Measurements from ENCODE around the gene REM2.

Gene REM2

DNA sequence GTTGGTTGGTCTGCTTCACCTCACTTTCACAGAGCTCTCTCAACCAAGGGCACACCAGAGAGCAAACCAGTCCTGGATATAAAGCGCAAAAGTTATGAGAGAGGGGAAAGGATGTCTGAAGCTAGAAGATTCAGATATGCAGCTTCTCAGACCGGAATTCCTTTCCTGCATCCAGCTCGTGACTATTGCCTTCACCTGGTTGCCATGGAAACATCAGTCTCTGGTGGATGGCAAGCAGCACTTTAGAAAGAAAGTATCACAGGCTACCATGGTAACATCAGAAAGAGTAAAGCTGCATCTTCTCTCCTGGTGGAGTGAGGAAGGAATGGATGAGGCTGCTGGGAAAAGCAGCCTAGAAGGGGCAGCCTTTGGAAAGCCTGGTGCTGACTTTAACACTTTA, 13.7 kb downstream of the REM2 start:
- Histone ChIP-seq H3K27ac (ENCODE audit: low read depth in 2 of 2, low read length in 2 of 2) (no peak overlapping the region), H3K27me3 (ENCODE audit: control insufficient read depth in 2 of 2, insufficient read depth in 2 of 2, low read length in 2 of 2) (no peaks in the 10 kb centered on the region)

DNA sequence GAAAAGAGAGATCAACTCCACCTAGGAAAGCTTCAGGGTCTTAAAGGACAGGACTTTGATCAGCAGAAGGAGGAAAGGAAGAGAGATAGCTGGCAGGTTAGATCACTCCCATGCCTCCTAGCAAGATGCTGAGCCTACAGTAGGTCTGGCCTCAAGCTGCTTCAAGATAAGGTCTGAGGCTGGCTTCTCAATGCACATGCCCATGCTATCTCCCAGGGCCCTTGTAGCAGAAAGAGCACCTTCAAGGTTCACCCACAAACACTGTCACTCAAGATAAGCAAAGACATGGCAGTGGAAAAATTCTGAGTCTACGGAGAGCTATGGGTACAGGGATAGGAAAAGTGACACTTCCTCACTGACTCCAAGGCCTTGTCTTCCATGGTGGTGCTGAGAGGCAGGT, 14.3 kb downstream of the REM2 start:
- H3K9ac ChIP-seq (ENCODE audit: low read depth in 1 of 2, low read length in 2 of 2): no peak overlapping the region
- no peak overlapping the region for H3K4me3 ChIP-seq (ENCODE audit: low read length in 2 of 2)
- no peaks in the 10 kb centered on the region for H3K4me1 ChIP-seq (ENCODE audit: control insufficient read depth in 2 of 2, insufficient read depth in 2 of 2, low read length in 2 of 2)
- no peak overlapping the region for H3K27ac ChIP-seq (ENCODE audit: low read depth in 2 of 2, low read length in 2 of 2)
- no peaks in the 10 kb centered on the region for H3K9me3 ChIP-seq (ENCODE audit: control insufficient read depth in 2 of 2, low read length in 2 of 2)
- no peaks in the 10 kb centered on the region for H3K27me3 ChIP-seq (ENCODE audit: control insufficient read depth in 2 of 2, insufficient read depth in 2 of 2, low read length in 2 of 2)
- peaks cover 16 to 23% of the 10 kb centered on the region in 2 donors for H3K36me3 ChIP-seq (ENCODE audit: control insufficient read depth in 2 of 2, insufficient read depth in 2 of 2, low read length in 2 of 2)

More for the DNA sequence above, 13.7 kb downstream of the REM2 start:
- Histone ChIP-seq H3K36me3 (ENCODE audit: control insufficient read depth in 2 of 2, insufficient read depth in 2 of 2, low read length in 2 of 2) (peaks cover 11 to 17% of the 10 kb centered on the region in 2 donors), H3K4me1 (ENCODE audit: control insufficient read depth in 2 of 2, insufficient read depth in 2 of 2, low read length in 2 of 2) (no peaks in the 10 kb centered on the region), H3K9ac (ENCODE audit: low read depth in 1 of 2, low read length in 2 of 2) (no peak overlapping the region), H3K9me3 (ENCODE audit: control insufficient read depth in 2 of 2, low read length in 2 of 2) (no peaks in the 10 kb centered on the region), H3K4me3 (ENCODE audit: low read length in 2 of 2) (no peak overlapping the region)

DNA sequence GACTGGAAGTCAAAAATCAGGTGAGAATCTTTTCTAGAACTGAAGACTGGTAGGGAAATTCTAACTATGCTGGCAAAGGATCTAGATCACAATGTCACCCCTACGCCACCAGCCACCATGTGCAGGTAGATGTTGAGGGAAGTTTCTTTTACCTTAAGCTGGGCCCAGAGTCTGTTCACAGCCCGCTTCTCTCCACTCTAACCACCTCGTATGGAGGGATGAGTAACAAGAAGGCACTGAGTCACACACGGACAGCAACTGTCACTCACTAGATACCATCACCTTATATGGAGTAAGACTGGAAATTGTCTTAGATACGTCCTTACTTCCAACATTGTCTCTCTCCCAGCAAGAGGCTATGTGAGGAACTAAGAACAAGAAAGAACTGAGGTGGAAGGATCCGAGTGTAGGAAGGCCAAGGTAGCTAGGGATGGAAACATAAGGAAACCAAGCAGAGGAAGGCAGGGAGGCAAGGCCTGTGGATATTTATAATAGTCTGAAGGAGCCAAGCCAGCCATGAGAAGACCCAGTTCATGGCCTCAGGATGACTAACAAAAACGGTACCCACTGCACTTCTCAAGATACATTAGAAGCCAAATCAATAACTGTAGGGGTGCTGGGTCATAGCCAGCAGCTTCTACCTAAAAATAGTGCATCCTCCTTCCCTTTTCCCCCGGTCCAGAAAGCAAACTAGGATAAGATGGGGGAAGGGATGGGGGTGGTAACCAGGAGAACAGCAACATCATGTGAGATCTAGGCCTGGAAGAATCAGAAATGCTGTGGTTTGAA, 15.5 kb downstream of the REM2 start:
- no peak overlapping the region for H3K27ac ChIP-seq (ENCODE audit: low read depth in 2 of 2, low read length in 2 of 2)
- H3K36me3 ChIP-seq (ENCODE audit: control insufficient read depth in 2 of 2, insufficient read depth in 2 of 2, low read length in 2 of 2): peaks cover 23 to 33% of the 10 kb centered on the region in 2 donors
- H3K27me3 ChIP-seq (ENCODE audit: control insufficient read depth in 2 of 2, insufficient read depth in 2 of 2, low read length in 2 of 2): no peaks in the 10 kb centered on the region
- no peaks in the 10 kb centered on the region for H3K9me3 ChIP-seq (ENCODE audit: control insufficient read depth in 2 of 2, low read length in 2 of 2)
- no peaks in the 10 kb centered on the region for H3K4me1 ChIP-seq (ENCODE audit: control insufficient read depth in 2 of 2, insufficient read depth in 2 of 2, low read length in 2 of 2)
- no peak overlapping the region for H3K4me3 ChIP-seq (ENCODE audit: low read length in 2 of 2)
- no peak overlapping the region for H3K9ac ChIP-seq (ENCODE audit: low read depth in 1 of 2, low read length in 2 of 2)

- H3K4me1 ChIP-seq (ENCODE audit: control insufficient read depth in 2 of 2, insufficient read depth in 2 of 2, low read length in 2 of 2): no peaks in the 10 kb centered on the region
- peaks cover 41 to 50% of the 10 kb centered on the region in 2 donors for H3K36me3 ChIP-seq (ENCODE audit: control insufficient read depth in 2 of 2, insufficient read depth in 2 of 2, low read length in 2 of 2)
- H3K27ac ChIP-seq (ENCODE audit: low read depth in 2 of 2, low read length in 2 of 2): peak overlapping the region in 1 of 2 donors; percentile 11
- no peak overlapping the region for H3K9ac ChIP-seq (ENCODE audit: low read depth in 1 of 2, low read length in 2 of 2)
- no peaks in the 10 kb centered on the region for H3K27me3 ChIP-seq (ENCODE audit: control insufficient read depth in 2 of 2, insufficient read depth in 2 of 2, low read length in 2 of 2)
- no peaks in the 10 kb centered on the region for H3K9me3 ChIP-seq (ENCODE audit: control insufficient read depth in 2 of 2, low read length in 2 of 2)
- no peak overlapping the region for H3K4me3 ChIP-seq (ENCODE audit: low read length in 2 of 2)
Observed at GRCh38 chr14:22900081-22900799, 17.2 kb downstream of the REM2 start.

GRCh38 chr14:22901799-22902198, 18.8 kb downstream of the REM2 start:
- no peak overlapping the region for H3K9ac ChIP-seq (ENCODE audit: low read depth in 1 of 2, low read length in 2 of 2)
- H3K27ac ChIP-seq (ENCODE audit: low read depth in 2 of 2, low read length in 2 of 2): no peak overlapping the region
- peaks cover 54 to 64% of the 10 kb centered on the region in 2 donors for H3K36me3 ChIP-seq (ENCODE audit: control insufficient read depth in 2 of 2, insufficient read depth in 2 of 2, low read length in 2 of 2)
- no peaks in the 10 kb centered on the region for H3K4me1 ChIP-seq (ENCODE audit: control insufficient read depth in 2 of 2, insufficient read depth in 2 of 2, low read length in 2 of 2)
- H3K9me3 ChIP-seq (ENCODE audit: control insufficient read depth in 2 of 2, low read length in 2 of 2): no peaks in the 10 kb centered on the region
- H3K27me3 ChIP-seq (ENCODE audit: control insufficient read depth in 2 of 2, insufficient read depth in 2 of 2, low read length in 2 of 2): no peaks in the 10 kb centered on the region
- no peak overlapping the region for H3K4me3 ChIP-seq (ENCODE audit: low read length in 2 of 2)

GRCh38 chr14:22903742-22904087, 20.7 kb downstream of the REM2 start:
- H3K27ac ChIP-seq (ENCODE audit: low read depth in 2 of 2, low read length in 2 of 2): no peak overlapping the region
- H3K36me3 ChIP-seq (ENCODE audit: control insufficient read depth in 2 of 2, insufficient read depth in 2 of 2, low read length in 2 of 2): peaks cover 54 to 79% of the 10 kb centered on the region in 2 donors
- H3K4me3 ChIP-seq (ENCODE audit: low read length in 2 of 2): no peak overlapping the region
- no peak overlapping the region for H3K9ac ChIP-seq (ENCODE audit: low read depth in 1 of 2, low read length in 2 of 2)
- no peaks in the 10 kb centered on the region for H3K9me3 ChIP-seq (ENCODE audit: control insufficient read depth in 2 of 2, low read length in 2 of 2)
- no peaks in the 10 kb centered on the region for H3K4me1 ChIP-seq (ENCODE audit: control insufficient read depth in 2 of 2, insufficient read depth in 2 of 2, low read length in 2 of 2)
- no peaks in the 10 kb centered on the region for H3K27me3 ChIP-seq (ENCODE audit: control insufficient read depth in 2 of 2, insufficient read depth in 2 of 2, low read length in 2 of 2)

GRCh38 chr14:22905627-22906026, 22.6 kb downstream of the REM2 start:
- H3K36me3 ChIP-seq (ENCODE audit: control insufficient read depth in 2 of 2, insufficient read depth in 2 of 2, low read length in 2 of 2): peaks cover 62 to 86% of the 10 kb centered on the region in 2 donors
- H3K9me3 ChIP-seq (ENCODE audit: control insufficient read depth in 2 of 2, low read length in 2 of 2): no peaks in the 10 kb centered on the region
- no peak overlapping the region for H3K27ac ChIP-seq (ENCODE audit: low read depth in 2 of 2, low read length in 2 of 2)
- H3K4me1 ChIP-seq (ENCODE audit: control insufficient read depth in 2 of 2, insufficient read depth in 2 of 2, low read length in 2 of 2): no peaks in the 10 kb centered on the region
- no peak overlapping the region for H3K4me3 ChIP-seq (ENCODE audit: low read length in 2 of 2)
- H3K27me3 ChIP-seq (ENCODE audit: control insufficient read depth in 2 of 2, insufficient read depth in 2 of 2, low read length in 2 of 2): no peaks in the 10 kb centered on the region
- H3K9ac ChIP-seq (ENCODE audit: low read depth in 1 of 2, low read length in 2 of 2): no peak overlapping the region

DNA sequence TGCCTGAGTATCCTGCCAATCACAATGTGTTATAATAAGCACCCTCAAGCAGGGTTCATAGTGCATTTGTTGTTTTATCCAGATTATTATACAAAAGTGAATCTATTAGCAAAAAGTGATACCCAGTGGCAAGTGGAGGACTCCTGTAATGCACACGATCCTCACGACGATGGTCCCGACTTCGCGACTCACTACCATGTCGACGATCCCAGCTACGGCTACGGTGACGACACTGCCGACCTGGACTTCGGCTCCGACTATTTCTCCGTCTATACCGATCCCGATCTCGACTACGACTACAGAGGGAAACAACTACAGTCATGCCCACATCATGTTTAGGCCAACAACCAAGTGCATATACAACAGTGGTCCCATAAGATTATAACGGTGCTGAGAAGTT, 23.1 kb downstream of the REM2 start:
- Histone ChIP-seq H3K9ac (ENCODE audit: low read depth in 1 of 2, low read length in 2 of 2) (no peak overlapping the region), H3K4me1 (ENCODE audit: control insufficient read depth in 2 of 2, insufficient read depth in 2 of 2, low read length in 2 of 2) (no peaks in the 10 kb centered on the region), H3K4me3 (ENCODE audit: low read length in 2 of 2) (no peak overlapping the region), H3K27me3 (ENCODE audit: control insufficient read depth in 2 of 2, insufficient read depth in 2 of 2, low read length in 2 of 2) (no peaks in the 10 kb centered on the region), H3K36me3 (ENCODE audit: control insufficient read depth in 2 of 2, insufficient read depth in 2 of 2, low read length in 2 of 2) (peaks cover 57 to 85% of the 10 kb centered on the region in 2 donors), H3K27ac (ENCODE audit: low read depth in 2 of 2, low read length in 2 of 2) (no peak overlapping the region), H3K9me3 (ENCODE audit: control insufficient read depth in 2 of 2, low read length in 2 of 2) (no peaks in the 10 kb centered on the region)

DNA sequence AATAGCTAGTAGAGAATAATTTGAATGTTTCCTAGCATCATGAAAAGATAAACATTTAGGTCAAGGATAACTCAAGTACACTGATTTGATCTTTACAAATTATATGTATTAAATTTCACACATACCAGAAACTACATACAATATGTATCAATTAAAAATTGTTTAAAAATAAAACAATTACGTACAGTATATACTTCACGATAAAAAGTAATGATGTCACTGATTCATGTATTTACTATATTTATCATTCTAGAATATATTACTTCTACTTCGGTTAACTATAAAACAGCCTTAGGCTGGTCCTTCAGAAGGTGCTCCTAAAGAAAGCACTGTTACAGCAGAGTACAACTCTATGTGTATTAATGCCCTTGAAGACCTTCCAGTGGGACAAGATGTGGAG, 24.4 kb downstream of the REM2 start:
- Histone ChIP-seq H3K4me3 (ENCODE audit: low read length in 2 of 2) (no peak overlapping the region), H3K9me3 (ENCODE audit: control insufficient read depth in 2 of 2, low read length in 2 of 2) (no peaks in the 10 kb centered on the region)

GRCh38 chr14:22908601-22909000, 25.6 kb downstream of the REM2 start:
- H3K4me3 ChIP-seq (ENCODE audit: low read length in 2 of 2): no peak overlapping the region
- no peaks in the 10 kb centered on the region for H3K4me1 ChIP-seq (ENCODE audit: control insufficient read depth in 2 of 2, insufficient read depth in 2 of 2, low read length in 2 of 2)
- H3K36me3 ChIP-seq (ENCODE audit: control insufficient read depth in 2 of 2, insufficient read depth in 2 of 2, low read length in 2 of 2): peaks cover 37 to 66% of the 10 kb centered on the region in 2 donors
- H3K27ac ChIP-seq (ENCODE audit: low read depth in 2 of 2, low read length in 2 of 2): no peak overlapping the region
- no peaks in the 10 kb centered on the region for H3K9me3 ChIP-seq (ENCODE audit: control insufficient read depth in 2 of 2, low read length in 2 of 2)
- no peak overlapping the region for H3K9ac ChIP-seq (ENCODE audit: low read depth in 1 of 2, low read length in 2 of 2)
- H3K27me3 ChIP-seq (ENCODE audit: control insufficient read depth in 2 of 2, insufficient read depth in 2 of 2, low read length in 2 of 2): no peaks in the 10 kb centered on the region

More for the DNA sequence above, 24.4 kb downstream of the REM2 start:
- H3K27me3 ChIP-seq (ENCODE audit: control insufficient read depth in 2 of 2, insufficient read depth in 2 of 2, low read length in 2 of 2): no peaks in the 10 kb centered on the region
- H3K27ac ChIP-seq (ENCODE audit: low read depth in 2 of 2, low read length in 2 of 2): no peak overlapping the region
- H3K36me3 ChIP-seq (ENCODE audit: control insufficient read depth in 2 of 2, insufficient read depth in 2 of 2, low read length in 2 of 2): peaks cover 45 to 76% of the 10 kb centered on the region in 2 donors
- no peak overlapping the region for H3K9ac ChIP-seq (ENCODE audit: low read depth in 1 of 2, low read length in 2 of 2)
- H3K4me1 ChIP-seq (ENCODE audit: control insufficient read depth in 2 of 2, insufficient read depth in 2 of 2, low read length in 2 of 2): no peaks in the 10 kb centered on the region

Measured in mucosa of rectum (tissue), 2 donors.